Measurements from ENCODE around the gene RPE.

GRCh38 chr2:209986415-209986814 is 16.0 kb upstream of the RPE start:
- TF ChIP-seq BHLHE40 (IDR thresholded peaks at IDR 0.05; ENCODE audit: borderline replicate concordance) (no peak), HDGF (IDR thresholded peaks at IDR 0.05; ENCODE audit: borderline replicate concordance) (no peak), SUZ12 (IDR thresholded peaks at IDR 0.05) (no peak), SP1 (IDR thresholded peaks at IDR 0.05) (no peak), NFRKB (IDR thresholded peaks at IDR 0.05) (no peak), CTBP1 (IDR thresholded peaks at IDR 0.05; ENCODE audit: borderline replicate concordance) (no peak), ZNF384 (IDR thresholded peaks at IDR 0.05) (no peak), TARDBP (IDR thresholded peaks at IDR 0.05) (no peak), L3MBTL2 (conservative IDR thresholded peaks at IDR 0.05) (no peak)
